ENCODE results near the gene TTLL12. TPM values are rescaled to one million over a fixed set of nuclear protein-coding genes. Genes with fewer than 3 reads are reported as not detected.

Gene TTLL12
- total and polyA plus RNA-seq, 2 donors from 2014 or later, result 11.5 to 26.3 TPM

DNA sequence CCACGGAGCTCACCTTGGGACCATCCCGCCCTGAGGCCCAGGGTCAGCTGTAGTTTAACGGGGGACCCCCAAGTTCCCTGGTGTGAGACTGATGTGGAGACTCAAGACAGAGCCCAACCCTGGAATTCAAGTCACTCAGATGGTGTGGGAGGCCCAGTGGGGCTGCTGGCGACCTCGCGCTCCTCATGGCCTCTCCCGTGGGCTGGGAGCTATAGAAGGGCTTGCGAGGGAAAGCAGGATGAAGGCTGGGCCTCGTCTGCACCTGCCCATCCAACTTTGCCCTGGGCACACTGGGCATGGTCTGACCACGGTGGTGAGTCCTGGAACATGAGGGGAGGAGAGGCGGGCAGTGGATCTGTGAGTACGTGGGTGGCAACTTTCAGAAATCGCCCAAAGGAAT is 13.6 kb upstream of the TTLL12 start:
- Histone ChIP-seq H3K9me3 (ENCODE audit: control insufficient read depth in 2 of 3, insufficient read depth in 1 of 3, low read length in 3 of 3) (no peaks in the 10 kb centered on the region), H3K36me3 (ENCODE audit: control insufficient read depth in 2 of 3, insufficient read depth in 3 of 3, low read length in 3 of 3) (no peaks in the 10 kb centered on the region), H3K27me3 (ENCODE audit: control insufficient read depth, insufficient read depth, low read length) (no peaks in the 10 kb centered on the region), H3K9ac (ENCODE audit: low read length in 3 of 3) (no peak overlapping the region), H3K4me3 (ENCODE audit: low read length in 3 of 3) (no peak overlapping the region), H3K27ac (ENCODE audit: low read depth in 2 of 2, low read length in 2 of 2) (no peak overlapping the region), H3K4me1 (ENCODE audit: control insufficient read depth in 2 of 3, insufficient read depth in 2 of 3, low read depth in 1 of 3, low read length in 3 of 3) (no peaks in the 10 kb centered on the region)
- TF ChIP-seq, protein P1, sequence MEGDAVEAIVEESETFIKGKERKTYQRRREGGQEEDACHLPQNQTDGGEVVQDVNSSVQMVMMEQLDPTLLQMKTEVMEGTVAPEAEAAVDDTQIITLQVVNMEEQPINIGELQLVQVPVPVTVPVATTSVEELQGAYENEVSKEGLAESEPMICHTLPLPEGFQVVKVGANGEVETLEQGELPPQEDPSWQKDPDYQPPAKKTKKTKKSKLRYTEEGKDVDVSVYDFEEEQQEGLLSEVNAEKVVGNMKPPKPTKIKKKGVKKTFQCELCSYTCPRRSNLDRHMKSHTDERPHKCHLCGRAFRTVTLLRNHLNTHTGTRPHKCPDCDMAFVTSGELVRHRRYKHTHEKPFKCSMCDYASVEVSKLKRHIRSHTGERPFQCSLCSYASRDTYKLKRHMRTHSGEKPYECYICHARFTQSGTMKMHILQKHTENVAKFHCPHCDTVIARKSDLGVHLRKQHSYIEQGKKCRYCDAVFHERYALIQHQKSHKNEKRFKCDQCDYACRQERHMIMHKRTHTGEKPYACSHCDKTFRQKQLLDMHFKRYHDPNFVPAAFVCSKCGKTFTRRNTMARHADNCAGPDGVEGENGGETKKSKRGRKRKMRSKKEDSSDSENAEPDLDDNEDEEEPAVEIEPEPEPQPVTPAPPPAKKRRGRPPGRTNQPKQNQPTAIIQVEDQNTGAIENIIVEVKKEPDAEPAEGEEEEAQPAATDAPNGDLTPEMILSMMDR (IDR thresholded peaks at IDR 0.05; ENCODE audit: borderline replicate concordance, extremely low read depth, insufficient read depth), result no peak
- DNase-seq, result peak in 1 of 5 donors; percentile 48
- FAIRE-seq, result no peak
- intact Hi-C loops (cut with DNase I), result no loop called here

DNA sequence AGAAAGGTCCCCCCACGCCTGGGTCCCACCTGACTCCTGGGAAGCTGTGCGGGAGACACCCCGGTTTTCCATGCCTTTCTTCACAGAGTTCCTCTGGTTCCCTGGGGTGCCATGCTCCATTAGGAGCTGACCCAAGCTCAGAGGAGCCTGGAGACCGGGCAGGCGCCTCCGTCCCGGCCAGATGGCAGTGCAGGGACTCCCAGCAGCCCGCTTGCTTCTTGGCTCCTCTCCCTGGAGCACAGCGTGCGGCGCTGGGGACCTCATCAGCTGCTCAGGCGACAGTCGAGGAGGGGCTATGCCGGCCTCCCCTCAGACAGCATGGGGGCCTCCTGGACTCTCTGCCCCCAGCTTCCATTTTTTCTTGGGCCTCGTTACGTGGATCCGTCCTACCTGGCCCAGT is 13.1 kb upstream of the TTLL12 start:
- Histone ChIP-seq H3K9me3 (ENCODE audit: control insufficient read depth in 2 of 3, insufficient read depth in 1 of 3, low read length in 3 of 3) (no peaks in the 10 kb centered on the region), H3K4me1 (ENCODE audit: control insufficient read depth in 2 of 3, insufficient read depth in 2 of 3, low read depth in 1 of 3, low read length in 3 of 3) (no peaks in the 10 kb centered on the region), H3K36me3 (ENCODE audit: control insufficient read depth in 2 of 3, insufficient read depth in 3 of 3, low read length in 3 of 3) (no peaks in the 10 kb centered on the region), H3K27ac (ENCODE audit: low read depth in 2 of 2, low read length in 2 of 2) (no peak overlapping the region), H3K27me3 (ENCODE audit: control insufficient read depth, insufficient read depth, low read length) (no peaks in the 10 kb centered on the region), H3K4me3 (ENCODE audit: low read length in 3 of 3) (no peak overlapping the region), H3K9ac (ENCODE audit: low read length in 3 of 3) (no peak overlapping the region)
- no peak for FAIRE-seq
- DNase-seq, result peak in 1 of 5 donors; percentile 56
- TF ChIP-seq, protein P1 (IDR thresholded peaks at IDR 0.05; ENCODE audit: borderline replicate concordance, extremely low read depth, insufficient read depth), result no peak
- intact Hi-C loops (cut with DNase I), result no loop called here

DNA sequence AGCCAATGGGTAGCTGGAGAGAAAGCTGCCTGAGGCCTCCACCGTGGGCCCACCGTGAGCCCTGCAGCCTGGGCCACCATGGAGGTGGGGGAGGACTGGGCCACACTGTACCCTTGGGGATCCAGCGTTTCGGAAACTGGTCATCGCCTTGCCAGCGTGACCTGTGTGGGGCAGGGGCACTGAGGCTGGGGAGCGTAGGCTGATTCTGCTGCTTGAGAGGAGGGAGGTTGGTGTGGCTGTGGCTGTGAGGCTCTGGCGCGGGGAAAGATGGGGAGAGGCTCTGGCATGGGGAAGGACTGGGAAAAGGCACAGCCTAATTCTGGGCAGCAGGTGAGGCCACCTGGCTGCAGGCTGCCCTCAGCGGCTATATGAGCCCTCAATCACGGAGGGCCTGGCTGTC is 12.6 kb upstream of the TTLL12 start:
- H3K36me3 ChIP-seq (ENCODE audit: control insufficient read depth in 2 of 3, insufficient read depth in 3 of 3, low read length in 3 of 3), result no peaks in the 10 kb centered on the region
- peak in 1 of 5 donors; percentile 61 for DNase-seq
- H3K4me3 ChIP-seq (ENCODE audit: low read length in 3 of 3), result no peak overlapping the region
- H3K4me1 ChIP-seq (ENCODE audit: control insufficient read depth in 2 of 3, insufficient read depth in 2 of 3, low read depth in 1 of 3, low read length in 3 of 3), result no peaks in the 10 kb centered on the region
- FAIRE-seq, result no peak
- H3K27ac ChIP-seq (ENCODE audit: low read depth in 2 of 2, low read length in 2 of 2), result no peak overlapping the region
- H3K9ac ChIP-seq (ENCODE audit: low read length in 3 of 3), result no peak overlapping the region
- TF ChIP-seq, protein P1 (IDR thresholded peaks at IDR 0.05; ENCODE audit: borderline replicate concordance, extremely low read depth, insufficient read depth), result no peak
- H3K9me3 ChIP-seq (ENCODE audit: control insufficient read depth in 2 of 3, insufficient read depth in 1 of 3, low read length in 3 of 3), result no peaks in the 10 kb centered on the region
- no peaks in the 10 kb centered on the region for H3K27me3 ChIP-seq (ENCODE audit: control insufficient read depth, insufficient read depth, low read length)
- intact Hi-C loops (cut with DNase I), result no loop called here

DNA sequence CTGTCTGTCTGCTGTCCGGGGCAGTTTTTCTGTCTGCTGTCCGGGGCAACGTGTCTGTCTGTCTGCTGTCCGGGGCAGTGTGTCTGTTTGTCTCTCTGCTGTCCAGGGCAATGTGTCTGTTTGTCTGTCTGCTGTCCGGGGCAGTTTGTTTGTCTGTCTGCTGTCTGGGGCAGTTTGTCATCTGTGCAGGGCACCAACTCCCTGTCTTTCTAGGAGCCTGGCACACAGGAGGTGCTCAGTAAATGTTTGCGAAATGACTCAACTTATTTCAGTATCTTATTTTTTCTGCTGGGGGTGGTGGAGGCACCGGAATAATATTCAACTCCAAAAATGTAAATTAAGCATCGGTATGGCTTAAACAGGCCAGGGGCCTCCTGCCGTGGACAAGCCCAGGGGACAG is 12.0 kb upstream of the TTLL12 start:
- intact Hi-C loops (cut with DNase I), result no loop called here
- no peaks in the 10 kb centered on the region for H3K36me3 ChIP-seq (ENCODE audit: control insufficient read depth in 2 of 3, insufficient read depth in 3 of 3, low read length in 3 of 3)

More for the DNA sequence above, 12.0 kb upstream of the TTLL12 start:
- FAIRE-seq (no peak), DNase-seq (no peak)
- TF ChIP-seq, protein P1 (IDR thresholded peaks at IDR 0.05; ENCODE audit: borderline replicate concordance, extremely low read depth, insufficient read depth), result no peak
- no peak overlapping the region for H3K9ac ChIP-seq (ENCODE audit: low read length in 3 of 3)
- no peaks in the 10 kb centered on the region for H3K4me1 ChIP-seq (ENCODE audit: control insufficient read depth in 2 of 3, insufficient read depth in 2 of 3, low read depth in 1 of 3, low read length in 3 of 3)
- H3K27ac ChIP-seq (ENCODE audit: low read depth in 2 of 2, low read length in 2 of 2), result no peak overlapping the region
- no peaks in the 10 kb centered on the region for H3K27me3 ChIP-seq (ENCODE audit: control insufficient read depth, insufficient read depth, low read length)
- no peak overlapping the region for H3K4me3 ChIP-seq (ENCODE audit: low read length in 3 of 3)
- H3K9me3 ChIP-seq (ENCODE audit: control insufficient read depth in 2 of 3, insufficient read depth in 1 of 3, low read length in 3 of 3), result no peaks in the 10 kb centered on the region
